Mucosa of stomach (tissue), 1 donor: ENCODE results near the gene ITPKB.

ENCODE experiments used
- H3K27me3 ChIP-seq: one replicate; pipeline ENCODE4 v1.7.0; 2013; ENCODE audit warnings: mild to moderate bottlenecking, low read length; ENCODE audit not compliant: control insufficient read depth, insufficient read depth
- H3K36me3 ChIP-seq: one replicate; pipeline ENCODE4 v1.7.0; 2013; ENCODE audit warnings: low read length; ENCODE audit not compliant: control insufficient read depth, insufficient read depth
- H3K4me1 ChIP-seq: one replicate; pipeline ENCODE4 v1.7.0; 2013; ENCODE audit warnings: mild to moderate bottlenecking, low read length; ENCODE audit not compliant: control insufficient read depth, insufficient read depth
- H3K4me3 ChIP-seq: one replicate; pipeline ENCODE4 v1.7.0; 2013; ENCODE audit warnings: low read length
- H3K9ac ChIP-seq: one replicate; pipeline ENCODE4 v1.7.0; 2013; ENCODE audit warnings: mild to moderate bottlenecking, low read length, moderate library complexity
- H3K9me3 ChIP-seq: one replicate; pipeline ENCODE4 v1.7.0; 2013; ENCODE audit warnings: mild to moderate bottlenecking, low read length, moderate library complexity; ENCODE audit not compliant: control insufficient read depth
- donor health status: Pancreatic carcinoma.

The ITPKB gene

GRCh38 chr1:226674892-226675714 lies 64.0 kb downstream of the ITPKB start:
- no peaks in the 10 kb centered on the region for H3K36me3 ChIP-seq
- H3K27me3 ChIP-seq = no peaks in the 10 kb centered on the region
- H3K9ac ChIP-seq = no peak overlapping the region
- no peaks in the 10 kb centered on the region for H3K9me3 ChIP-seq
- H3K4me1 ChIP-seq = peaks cover 24% of the 10 kb centered on the region
- H3K4me3 ChIP-seq = no peak overlapping the region

DNA sequence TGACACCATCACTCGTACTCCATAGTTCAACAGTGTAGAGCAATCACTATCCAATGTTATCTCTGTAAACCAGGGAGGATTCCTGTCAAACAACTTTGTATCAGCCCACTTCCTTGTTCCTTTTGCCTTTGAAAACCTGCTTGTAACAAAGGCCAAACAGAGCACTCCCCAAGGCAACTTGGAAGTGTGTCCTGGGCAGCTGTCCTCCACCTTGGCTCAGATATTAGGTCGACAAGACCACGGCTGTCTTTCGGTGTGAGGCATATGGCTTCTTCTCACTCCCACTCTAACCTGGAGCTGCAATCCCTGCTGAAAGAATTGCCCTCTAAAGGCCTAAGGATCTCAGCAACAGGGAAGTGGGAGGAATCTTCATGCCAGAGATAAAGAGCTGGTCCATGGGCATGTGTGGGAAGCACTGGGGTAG lies 66.7 kb downstream of the ITPKB start:
- H3K4me1 ChIP-seq = peaks cover 19% of the 10 kb centered on the region
- H3K4me3 ChIP-seq = no peak overlapping the region
- H3K27me3 ChIP-seq = no peaks in the 10 kb centered on the region
- H3K9ac ChIP-seq = no peak overlapping the region
- H3K9me3 ChIP-seq = no peaks in the 10 kb centered on the region
- no peaks in the 10 kb centered on the region for H3K36me3 ChIP-seq

DNA sequence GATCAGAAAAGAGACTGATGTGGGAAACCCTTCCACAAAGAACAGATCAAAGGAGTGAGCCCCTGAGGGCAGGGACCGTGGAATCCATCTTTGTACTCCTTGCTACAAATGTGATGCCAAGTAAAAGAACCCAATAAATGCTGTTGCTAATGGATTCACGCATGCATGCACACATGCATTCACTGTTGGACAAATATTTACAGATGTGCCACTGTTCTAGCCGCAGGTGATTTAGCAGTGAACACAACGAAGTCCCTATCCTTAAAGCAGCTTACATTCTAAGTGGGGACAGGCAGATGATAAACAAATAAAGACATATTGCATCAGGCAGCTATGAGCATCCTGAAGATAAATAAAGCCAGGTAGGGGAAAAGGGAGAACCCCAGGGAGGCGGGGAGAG lies 67.8 kb downstream of the ITPKB start:
- Histone ChIP-seq H3K36me3 (no peaks in the 10 kb centered on the region), H3K4me3 (no peak overlapping the region), H3K4me1 (peaks cover 8% of the 10 kb centered on the region), H3K9me3 (no peaks in the 10 kb centered on the region), H3K27me3 (no peaks in the 10 kb centered on the region), H3K9ac (no peak overlapping the region)

DNA sequence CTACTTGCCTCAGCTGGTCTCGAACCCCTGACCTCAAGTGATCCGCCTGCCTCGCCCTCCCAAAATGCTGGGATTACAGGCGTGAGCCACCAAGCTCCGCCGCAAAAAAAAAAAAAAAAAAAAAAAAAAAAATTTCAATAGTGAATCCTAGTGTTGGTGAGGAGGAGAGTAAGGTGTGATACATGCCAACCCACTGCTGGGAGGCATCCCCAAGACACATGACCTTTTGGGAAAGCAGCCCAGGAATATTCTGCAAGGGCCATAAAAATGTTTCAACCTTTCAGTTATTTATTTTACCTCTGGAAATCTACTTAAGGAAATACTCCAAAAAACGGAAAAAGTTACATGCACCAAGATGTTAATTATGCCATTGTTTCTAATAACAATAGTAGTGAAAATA lies 69.0 kb downstream of the ITPKB start:
- Histone ChIP-seq H3K9ac (no peak overlapping the region), H3K4me1 (peaks cover 10% of the 10 kb centered on the region), H3K36me3 (no peaks in the 10 kb centered on the region), H3K9me3 (no peaks in the 10 kb centered on the region), H3K4me3 (no peak overlapping the region), H3K27me3 (no peaks in the 10 kb centered on the region)

GRCh38 chr1:226668173-226668560 lies 70.9 kb downstream of the ITPKB start:
- Histone ChIP-seq H3K9ac (no peak overlapping the region), H3K27me3 (no peaks in the 10 kb centered on the region), H3K36me3 (no peaks in the 10 kb centered on the region), H3K4me3 (no peak overlapping the region), H3K4me1 (peaks cover 29% of the 10 kb centered on the region), H3K9me3 (no peaks in the 10 kb centered on the region)

- H3K4me1 ChIP-seq = peaks cover 34% of the 10 kb centered on the region
- no peaks in the 10 kb centered on the region for H3K27me3 ChIP-seq
- no peak overlapping the region for H3K4me3 ChIP-seq
- H3K36me3 ChIP-seq = no peaks in the 10 kb centered on the region
- no peak overlapping the region for H3K9ac ChIP-seq
- H3K9me3 ChIP-seq = no peaks in the 10 kb centered on the region
Observed at GRCh38 chr1:226666692-226667091, 72.4 kb downstream of the ITPKB start.

DNA sequence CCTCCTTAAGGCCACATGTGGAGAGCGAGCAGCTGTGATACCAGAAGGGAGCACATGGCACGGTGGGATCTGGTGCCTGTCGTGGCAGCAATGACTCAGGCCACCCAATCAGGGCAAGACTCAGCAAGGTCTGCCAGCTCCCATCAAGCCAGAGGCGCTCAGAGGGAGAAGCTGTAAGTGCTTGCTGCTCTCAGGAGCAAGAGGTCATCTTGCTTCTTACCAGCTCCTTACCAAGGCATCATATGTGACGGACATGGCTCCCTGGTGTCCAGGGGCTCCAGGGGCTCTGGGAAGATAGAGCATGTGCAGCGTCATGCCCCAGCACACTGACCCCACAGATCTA lies 72.9 kb downstream of the ITPKB start:
- no peak overlapping the region for H3K4me3 ChIP-seq
- no peaks in the 10 kb centered on the region for H3K36me3 ChIP-seq
- no peaks in the 10 kb centered on the region for H3K27me3 ChIP-seq
- peaks cover 34% of the 10 kb centered on the region for H3K4me1 ChIP-seq
- H3K9ac ChIP-seq = no peak overlapping the region
- no peaks in the 10 kb centered on the region for H3K9me3 ChIP-seq

DNA sequence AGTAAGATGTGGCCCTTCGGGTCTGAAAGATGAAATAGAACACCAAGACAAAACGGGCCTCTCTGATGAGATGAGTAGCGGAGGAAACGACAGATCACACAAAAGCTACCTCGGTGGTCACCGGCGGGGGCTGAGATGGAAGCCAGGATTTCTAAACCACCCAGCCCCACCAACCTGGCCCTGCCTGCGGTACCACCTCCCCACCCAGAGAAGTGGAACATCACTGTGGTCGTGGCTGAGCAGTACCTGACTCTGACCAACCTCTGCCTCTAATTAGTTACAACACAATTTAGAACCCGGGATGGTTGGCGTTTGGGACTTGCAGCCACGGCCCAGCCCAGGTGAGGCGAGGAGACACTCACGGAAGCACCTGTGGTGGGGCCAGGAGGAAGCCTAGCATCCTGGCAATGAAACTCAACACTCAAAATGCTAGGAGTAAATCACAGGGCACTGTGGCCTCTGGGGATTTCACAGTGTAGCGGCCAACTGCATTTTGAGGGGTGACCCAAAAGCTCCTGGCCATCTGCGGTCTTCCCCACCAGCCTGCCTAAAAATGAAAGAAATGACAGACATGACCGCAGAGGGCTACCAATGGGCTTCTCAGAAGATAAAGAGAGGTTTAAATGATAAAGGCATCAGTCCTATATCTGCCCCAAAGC lies 73.4 kb downstream of the ITPKB start:
- H3K9ac ChIP-seq = peak overlapping the region; percentile 53
- H3K36me3 ChIP-seq = no peaks in the 10 kb centered on the region
- H3K9me3 ChIP-seq = no peaks in the 10 kb centered on the region
- H3K4me3 ChIP-seq = no peak overlapping the region
- peaks cover 34% of the 10 kb centered on the region for H3K4me1 ChIP-seq
- H3K27me3 ChIP-seq = no peaks in the 10 kb centered on the region

DNA sequence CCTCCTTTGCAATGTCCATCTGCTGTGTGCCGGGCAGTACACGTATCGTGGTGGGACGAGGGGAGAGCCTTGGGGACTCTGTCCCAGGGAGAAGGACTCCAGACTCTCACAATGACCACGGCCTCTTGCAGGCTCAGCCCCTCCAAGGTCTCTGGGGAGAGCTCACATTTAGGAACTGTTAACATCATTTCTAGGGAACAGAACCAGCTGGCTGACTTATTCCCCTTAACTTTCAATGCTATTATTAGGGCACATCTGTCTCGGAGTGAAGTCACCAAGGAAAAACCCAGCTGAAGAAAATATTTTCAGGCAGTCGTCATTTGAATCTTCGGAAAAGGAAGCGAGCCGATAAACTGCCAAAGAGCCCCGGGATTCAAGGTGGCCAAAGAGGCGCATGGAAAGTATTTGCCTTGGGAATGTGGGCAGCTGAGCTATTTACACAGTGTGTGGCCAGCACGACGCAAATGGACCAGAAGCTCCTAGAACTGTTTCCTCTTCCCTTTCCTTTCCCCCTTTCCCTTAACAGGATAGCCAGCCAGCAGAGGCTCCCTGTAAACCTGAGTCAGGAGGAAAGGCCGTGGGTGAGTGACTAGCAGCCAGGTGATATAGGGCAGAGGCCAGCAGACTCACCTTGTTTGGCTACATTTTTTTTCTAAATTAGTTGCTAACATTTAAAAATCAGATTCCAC lies 74.5 kb downstream of the ITPKB start:
- Histone ChIP-seq H3K4me3 (no peak overlapping the region), H3K4me1 (peaks cover 34% of the 10 kb centered on the region), H3K27me3 (no peaks in the 10 kb centered on the region), H3K36me3 (no peaks in the 10 kb centered on the region), H3K9ac (peak overlapping the region; percentile 53), H3K9me3 (no peaks in the 10 kb centered on the region)

- Histone ChIP-seq H3K4me1 (peaks cover 34% of the 10 kb centered on the region), H3K36me3 (no peaks in the 10 kb centered on the region), H3K9ac (peak overlapping the region; percentile 23), H3K4me3 (no peak overlapping the region), H3K27me3 (no peaks in the 10 kb centered on the region), H3K9me3 (no peaks in the 10 kb centered on the region)
Observed at GRCh38 chr1:226663327-226663704, 75.8 kb downstream of the ITPKB start.

DNA sequence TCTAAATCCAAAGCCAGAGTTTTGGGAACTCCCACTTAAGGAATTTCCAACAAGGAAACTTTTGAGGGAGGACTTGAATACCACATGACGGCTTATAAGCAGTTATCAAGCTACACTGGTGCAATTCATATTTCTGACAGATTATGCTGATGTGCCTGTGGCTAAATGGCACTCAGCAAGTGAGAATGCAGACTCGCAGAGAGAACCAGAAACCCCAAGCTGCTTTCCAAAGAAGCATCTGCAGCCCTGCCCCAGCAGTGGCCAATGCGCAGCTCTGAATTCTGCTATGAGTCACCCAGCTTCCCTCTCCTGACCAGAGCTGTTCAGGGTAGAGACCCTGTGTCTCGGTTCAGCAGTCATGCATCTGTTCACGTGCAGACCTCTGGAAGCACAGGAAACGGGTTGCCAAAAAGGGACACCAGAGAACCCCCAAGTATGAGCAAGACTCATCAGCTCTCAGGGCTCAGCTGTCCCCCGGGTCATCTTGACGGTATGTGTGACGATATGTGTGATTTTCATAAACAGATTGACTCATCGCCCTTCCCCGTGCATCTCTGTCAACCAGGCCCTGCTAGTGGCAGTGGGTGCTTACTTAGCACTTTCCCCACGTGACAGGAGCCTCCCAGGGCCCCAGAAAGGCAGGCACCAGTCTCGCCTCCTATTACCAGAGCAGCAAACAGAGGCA lies 76.3 kb downstream of the ITPKB start:
- Histone ChIP-seq H3K36me3 (no peaks in the 10 kb centered on the region), H3K27me3 (no peaks in the 10 kb centered on the region), H3K4me1 (peaks cover 34% of the 10 kb centered on the region), H3K9ac (peak overlapping the region; percentile 23), H3K4me3 (no peak overlapping the region), H3K9me3 (no peaks in the 10 kb centered on the region)

DNA sequence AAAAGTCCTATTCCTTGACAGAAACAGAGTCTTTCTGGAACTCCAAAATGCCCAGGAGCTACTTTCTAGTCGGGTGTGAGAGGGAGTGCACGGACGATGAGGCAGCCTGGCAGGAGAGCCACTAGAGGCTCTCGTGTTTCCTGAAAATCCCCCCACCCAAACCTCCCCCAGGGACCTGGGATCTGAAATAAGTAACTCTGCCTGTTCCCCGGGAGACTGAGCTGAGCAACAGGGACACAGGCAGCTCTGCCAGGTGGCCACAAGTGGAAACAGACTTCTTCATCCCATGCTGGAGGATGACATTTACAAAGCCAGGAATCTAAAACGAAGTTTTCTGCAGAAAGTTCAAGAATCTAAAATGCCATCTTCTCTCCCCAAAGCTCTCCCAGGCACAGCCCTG lies 77.1 kb downstream of the ITPKB start:
- Histone ChIP-seq H3K4me1 (peaks cover 40% of the 10 kb centered on the region), H3K9me3 (no peaks in the 10 kb centered on the region)

More for the DNA sequence above, 77.1 kb downstream of the ITPKB start:
- Histone ChIP-seq H3K4me3 (no peak overlapping the region), H3K9ac (no peak overlapping the region), H3K27me3 (no peaks in the 10 kb centered on the region), H3K36me3 (no peaks in the 10 kb centered on the region)
